Measurements from ENCODE around the gene SP7.

DNA sequence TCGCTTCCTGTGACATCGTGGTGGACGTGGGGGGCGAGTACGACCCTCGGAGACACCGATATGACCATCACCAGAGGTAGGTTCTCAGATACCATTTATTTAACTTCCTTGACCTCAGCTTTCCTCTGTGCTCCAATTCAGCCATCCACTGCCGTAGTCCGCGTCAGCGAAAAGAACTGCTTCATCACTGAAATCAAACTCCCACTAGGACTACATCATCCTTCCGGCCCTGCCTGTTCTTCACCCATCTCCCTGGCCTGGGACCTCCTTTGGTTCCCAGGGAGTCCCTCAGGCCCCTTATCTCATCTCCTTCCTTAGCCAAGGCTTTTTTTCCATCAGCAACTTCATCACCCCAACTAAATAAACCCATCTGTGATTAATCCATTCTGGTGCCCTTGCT, 36.0 kb downstream of the SP7 start:
- TF ChIP-seq, protein P1, sequence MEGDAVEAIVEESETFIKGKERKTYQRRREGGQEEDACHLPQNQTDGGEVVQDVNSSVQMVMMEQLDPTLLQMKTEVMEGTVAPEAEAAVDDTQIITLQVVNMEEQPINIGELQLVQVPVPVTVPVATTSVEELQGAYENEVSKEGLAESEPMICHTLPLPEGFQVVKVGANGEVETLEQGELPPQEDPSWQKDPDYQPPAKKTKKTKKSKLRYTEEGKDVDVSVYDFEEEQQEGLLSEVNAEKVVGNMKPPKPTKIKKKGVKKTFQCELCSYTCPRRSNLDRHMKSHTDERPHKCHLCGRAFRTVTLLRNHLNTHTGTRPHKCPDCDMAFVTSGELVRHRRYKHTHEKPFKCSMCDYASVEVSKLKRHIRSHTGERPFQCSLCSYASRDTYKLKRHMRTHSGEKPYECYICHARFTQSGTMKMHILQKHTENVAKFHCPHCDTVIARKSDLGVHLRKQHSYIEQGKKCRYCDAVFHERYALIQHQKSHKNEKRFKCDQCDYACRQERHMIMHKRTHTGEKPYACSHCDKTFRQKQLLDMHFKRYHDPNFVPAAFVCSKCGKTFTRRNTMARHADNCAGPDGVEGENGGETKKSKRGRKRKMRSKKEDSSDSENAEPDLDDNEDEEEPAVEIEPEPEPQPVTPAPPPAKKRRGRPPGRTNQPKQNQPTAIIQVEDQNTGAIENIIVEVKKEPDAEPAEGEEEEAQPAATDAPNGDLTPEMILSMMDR (IDR thresholded peaks at IDR 0.05 in 8 of 11, conservative IDR thresholded peaks at IDR 0.05 in 3 of 11), result no peak
- TF ChIP-seq POLR2AphosphoS5 (IDR thresholded peaks at IDR 0.05) (no peak), POLR2A (IDR thresholded peaks at IDR 0.05) (no peak)
